ENCODE results near the gene TMEM174.

The TMEM174 gene

GRCh38 chr5:73132759-73133158 lies 40.2 kb upstream of the TMEM174 start:
- DNase-seq (ENCODE audit: low read depth, low spot score), result no peak
- no peaks in the 10 kb centered on the region for H3K36me3 ChIP-seq (ENCODE audit: insufficient read depth, insufficient read length, low read length)
- H3K4me3 ChIP-seq (ENCODE audit: insufficient read length, low read depth), result no peak overlapping the region
- TF ChIP-seq SUZ12 (IDR thresholded peaks at IDR 0.05; ENCODE audit: extremely low read depth, insufficient read depth, insufficient read length) (no peak), YY1 (IDR thresholded peaks at IDR 0.05; ENCODE audit: insufficient read depth, insufficient read length) (no peak), ZNF274 (IDR thresholded peaks at IDR 0.05; ENCODE audit: low read depth, low read length) (no peak)
- no peaks in the 10 kb centered on the region for H3K27me3 ChIP-seq (ENCODE audit: insufficient read depth, insufficient read length)
- H3K9me3 ChIP-seq (ENCODE audit: insufficient read depth, low read length), result no peaks in the 10 kb centered on the region
- H3K9ac ChIP-seq (ENCODE audit: insufficient read length, low read depth), result no peak overlapping the region
- H3K4me1 ChIP-seq (ENCODE audit: insufficient read depth, insufficient read length), result peaks cover 5% of the 10 kb centered on the region

- no peak for TF ChIP-seq ZNF274 (IDR thresholded peaks at IDR 0.05; ENCODE audit: low read depth, low read length)
- no peak for TF ChIP-seq YY1 (IDR thresholded peaks at IDR 0.05; ENCODE audit: insufficient read depth, insufficient read length)
- no peak for TF ChIP-seq SUZ12 (IDR thresholded peaks at IDR 0.05; ENCODE audit: extremely low read depth, insufficient read depth, insufficient read length)
- DNase-seq (ENCODE audit: low read depth, low spot score), result no peak
- no peaks in the 10 kb centered on the region for H3K27me3 ChIP-seq (ENCODE audit: insufficient read depth, insufficient read length)
- H3K9me3 ChIP-seq (ENCODE audit: insufficient read depth, low read length), result no peaks in the 10 kb centered on the region
- H3K9ac ChIP-seq (ENCODE audit: insufficient read length, low read depth), result no peak overlapping the region
- peaks cover 5% of the 10 kb centered on the region for H3K4me1 ChIP-seq (ENCODE audit: insufficient read depth, insufficient read length)
- H3K36me3 ChIP-seq (ENCODE audit: insufficient read depth, insufficient read length, low read length), result no peaks in the 10 kb centered on the region
- H3K4me3 ChIP-seq (ENCODE audit: insufficient read length, low read depth), result no peak overlapping the region
Observed at GRCh38 chr5:73135021-73135420, 38.0 kb upstream of the TMEM174 start.

DNA sequence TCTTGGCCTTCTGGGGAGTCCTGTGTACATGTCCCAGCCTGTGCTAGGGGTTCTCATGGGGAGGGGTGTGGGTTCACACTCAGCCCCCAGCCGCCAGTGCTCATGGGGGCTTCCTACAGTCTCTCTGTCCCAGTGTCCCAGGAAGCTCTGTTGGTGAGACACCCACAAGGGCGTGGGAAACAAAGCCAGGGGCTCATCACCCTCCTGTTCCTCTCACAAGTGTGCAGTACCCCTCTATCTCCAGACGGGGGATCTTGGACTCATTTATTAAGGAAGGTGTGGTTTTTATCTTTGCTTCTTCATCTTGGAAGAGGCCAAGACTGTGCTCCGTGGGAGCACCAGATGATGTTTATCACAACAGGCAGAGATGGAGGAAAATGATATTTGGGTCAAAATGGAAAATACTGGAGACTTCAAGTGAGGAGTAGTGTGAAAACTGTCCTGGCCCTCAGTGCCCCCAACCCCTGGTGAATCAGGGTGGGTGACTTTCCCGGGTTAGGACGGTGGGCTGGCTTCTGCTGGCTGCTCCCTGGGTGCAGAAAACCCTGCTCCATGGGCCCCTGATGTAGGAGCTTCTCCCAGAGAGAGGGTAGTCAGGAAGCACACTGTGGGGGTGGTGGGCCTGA lies 37.5 kb upstream of the TMEM174 start:
- TF ChIP-seq SUZ12 (IDR thresholded peaks at IDR 0.05; ENCODE audit: extremely low read depth, insufficient read depth, insufficient read length) (no peak), YY1 (IDR thresholded peaks at IDR 0.05; ENCODE audit: insufficient read depth, insufficient read length) (no peak), ZNF274 (IDR thresholded peaks at IDR 0.05; ENCODE audit: low read depth, low read length) (no peak)
- Histone ChIP-seq H3K4me1 (ENCODE audit: insufficient read depth, insufficient read length) (peaks cover 4% of the 10 kb centered on the region), H3K4me3 (ENCODE audit: insufficient read length, low read depth) (no peak overlapping the region), H3K27me3 (ENCODE audit: insufficient read depth, insufficient read length) (no peaks in the 10 kb centered on the region), H3K9ac (ENCODE audit: insufficient read length, low read depth) (no peak overlapping the region), H3K9me3 (ENCODE audit: insufficient read depth, low read length) (no peaks in the 10 kb centered on the region), H3K36me3 (ENCODE audit: insufficient read depth, insufficient read length, low read length) (no peaks in the 10 kb centered on the region)
- no peak for DNase-seq (ENCODE audit: low read depth, low spot score)

- no peak overlapping the region for H3K4me3 ChIP-seq (ENCODE audit: insufficient read length, low read depth)
- no peaks in the 10 kb centered on the region for H3K27me3 ChIP-seq (ENCODE audit: insufficient read depth, insufficient read length)
- DNase-seq (ENCODE audit: low read depth, low spot score), result peak; percentile 43
- TF ChIP-seq ZNF274 (IDR thresholded peaks at IDR 0.05; ENCODE audit: low read depth, low read length) (no peak), SUZ12 (IDR thresholded peaks at IDR 0.05; ENCODE audit: extremely low read depth, insufficient read depth, insufficient read length) (no peak), YY1 (IDR thresholded peaks at IDR 0.05; ENCODE audit: insufficient read depth, insufficient read length) (no peak)
- peak overlapping the region; percentile 36 for H3K9ac ChIP-seq (ENCODE audit: insufficient read length, low read depth)
- H3K4me1 ChIP-seq (ENCODE audit: insufficient read depth, insufficient read length), result peaks cover 3% of the 10 kb centered on the region
- H3K9me3 ChIP-seq (ENCODE audit: insufficient read depth, low read length), result no peaks in the 10 kb centered on the region
- no peaks in the 10 kb centered on the region for H3K36me3 ChIP-seq (ENCODE audit: insufficient read depth, insufficient read length, low read length)
Observed at GRCh38 chr5:73136055-73136562, 36.9 kb upstream of the TMEM174 start.

DNA sequence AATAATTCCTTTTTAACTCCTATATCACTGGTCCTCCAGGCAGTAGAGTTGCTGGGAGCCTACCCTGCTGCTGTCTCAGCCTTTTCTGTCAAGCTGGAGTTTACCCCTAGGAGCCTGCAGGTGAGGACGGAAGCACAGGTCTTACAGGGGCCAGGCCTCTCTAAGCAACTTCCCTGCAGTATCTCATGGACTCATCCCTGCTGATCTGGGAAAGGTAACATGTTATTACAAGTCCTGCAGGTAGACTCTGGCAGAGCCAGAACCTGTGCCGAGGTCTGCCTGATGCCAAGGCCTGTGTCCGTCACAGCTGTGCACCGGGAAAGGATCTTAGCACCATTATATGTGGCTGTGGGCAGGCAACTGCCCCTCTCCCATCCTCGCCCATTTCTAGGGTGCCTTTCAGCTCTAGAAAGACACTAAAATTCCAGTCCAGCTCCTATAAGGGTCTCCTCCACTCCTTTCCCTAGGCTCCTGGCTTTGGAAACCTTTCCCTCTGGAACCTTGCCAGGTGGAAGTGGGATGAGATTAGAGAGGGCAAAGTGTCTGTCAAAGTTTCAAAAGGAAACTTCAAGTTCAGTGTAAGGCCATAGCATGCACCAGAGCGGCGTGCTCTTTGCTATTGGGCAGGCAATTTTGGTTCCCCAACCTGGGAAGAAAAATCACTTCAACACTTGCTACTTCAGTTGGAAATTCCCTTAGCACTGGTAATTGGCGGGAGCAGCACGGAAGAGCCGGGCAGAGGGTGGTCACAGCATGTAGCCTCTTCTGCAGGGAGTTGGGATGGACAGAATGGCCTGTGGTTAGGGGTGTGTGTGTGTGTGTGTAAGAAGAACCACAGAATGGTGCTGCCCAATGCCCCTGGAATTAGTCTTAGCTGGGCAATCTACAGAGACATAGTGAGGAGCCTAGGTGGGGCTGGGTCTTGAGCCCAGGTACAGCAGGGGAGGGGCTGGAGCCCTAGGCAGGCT lies 35.1 kb upstream of the TMEM174 start:
- Histone ChIP-seq H3K4me1 (ENCODE audit: insufficient read depth, insufficient read length) (peaks cover 3% of the 10 kb centered on the region), H3K27me3 (ENCODE audit: insufficient read depth, insufficient read length) (no peaks in the 10 kb centered on the region), H3K4me3 (ENCODE audit: insufficient read length, low read depth) (no peak overlapping the region), H3K9ac (ENCODE audit: insufficient read length, low read depth) (no peak overlapping the region), H3K36me3 (ENCODE audit: insufficient read depth, insufficient read length, low read length) (no peaks in the 10 kb centered on the region), H3K9me3 (ENCODE audit: insufficient read depth, low read length) (no peaks in the 10 kb centered on the region)
- no peak for DNase-seq (ENCODE audit: low read depth, low spot score)
- TF ChIP-seq YY1 (IDR thresholded peaks at IDR 0.05; ENCODE audit: insufficient read depth, insufficient read length), result no peak
- TF ChIP-seq ZNF274 (IDR thresholded peaks at IDR 0.05; ENCODE audit: low read depth, low read length), result no peak
- TF ChIP-seq SUZ12 (IDR thresholded peaks at IDR 0.05; ENCODE audit: extremely low read depth, insufficient read depth, insufficient read length), result no peak

GRCh38 chr5:73139485-73139884 lies 33.5 kb upstream of the TMEM174 start:
- no peak overlapping the region for H3K4me3 ChIP-seq (ENCODE audit: insufficient read length, low read depth)
- H3K4me1 ChIP-seq (ENCODE audit: insufficient read depth, insufficient read length), result peaks cover 3% of the 10 kb centered on the region
- H3K9me3 ChIP-seq (ENCODE audit: insufficient read depth, low read length), result no peaks in the 10 kb centered on the region
- H3K9ac ChIP-seq (ENCODE audit: insufficient read length, low read depth), result no peak overlapping the region
- no peaks in the 10 kb centered on the region for H3K27me3 ChIP-seq (ENCODE audit: insufficient read depth, insufficient read length)
- TF ChIP-seq YY1 (IDR thresholded peaks at IDR 0.05; ENCODE audit: insufficient read depth, insufficient read length), result no peak
- no peak for TF ChIP-seq SUZ12 (IDR thresholded peaks at IDR 0.05; ENCODE audit: extremely low read depth, insufficient read depth, insufficient read length)
- no peak for TF ChIP-seq ZNF274 (IDR thresholded peaks at IDR 0.05; ENCODE audit: low read depth, low read length)
- no peak for DNase-seq (ENCODE audit: low read depth, low spot score)
- H3K36me3 ChIP-seq (ENCODE audit: insufficient read depth, insufficient read length, low read length), result no peaks in the 10 kb centered on the region

GRCh38 chr5:73140801-73141200 lies 32.2 kb upstream of the TMEM174 start:
- H3K36me3 ChIP-seq (ENCODE audit: insufficient read depth, insufficient read length, low read length), result no peaks in the 10 kb centered on the region
- TF ChIP-seq YY1 (IDR thresholded peaks at IDR 0.05; ENCODE audit: insufficient read depth, insufficient read length) (no peak), ZNF274 (IDR thresholded peaks at IDR 0.05; ENCODE audit: low read depth, low read length) (no peak), SUZ12 (IDR thresholded peaks at IDR 0.05; ENCODE audit: extremely low read depth, insufficient read depth, insufficient read length) (no peak)
- no peak overlapping the region for H3K4me3 ChIP-seq (ENCODE audit: insufficient read length, low read depth)

More at GRCh38 chr5:73140801-73141200, 32.2 kb upstream of the TMEM174 start:
- H3K9me3 ChIP-seq (ENCODE audit: insufficient read depth, low read length), result no peaks in the 10 kb centered on the region
- no peaks in the 10 kb centered on the region for H3K27me3 ChIP-seq (ENCODE audit: insufficient read depth, insufficient read length)
- no peak overlapping the region for H3K9ac ChIP-seq (ENCODE audit: insufficient read length, low read depth)
- H3K4me1 ChIP-seq (ENCODE audit: insufficient read depth, insufficient read length), result peaks cover 3% of the 10 kb centered on the region
- no peak for DNase-seq (ENCODE audit: low read depth, low spot score)
